ENCODE results near the gene MSL3B.

Gene MSL3B

DNA sequence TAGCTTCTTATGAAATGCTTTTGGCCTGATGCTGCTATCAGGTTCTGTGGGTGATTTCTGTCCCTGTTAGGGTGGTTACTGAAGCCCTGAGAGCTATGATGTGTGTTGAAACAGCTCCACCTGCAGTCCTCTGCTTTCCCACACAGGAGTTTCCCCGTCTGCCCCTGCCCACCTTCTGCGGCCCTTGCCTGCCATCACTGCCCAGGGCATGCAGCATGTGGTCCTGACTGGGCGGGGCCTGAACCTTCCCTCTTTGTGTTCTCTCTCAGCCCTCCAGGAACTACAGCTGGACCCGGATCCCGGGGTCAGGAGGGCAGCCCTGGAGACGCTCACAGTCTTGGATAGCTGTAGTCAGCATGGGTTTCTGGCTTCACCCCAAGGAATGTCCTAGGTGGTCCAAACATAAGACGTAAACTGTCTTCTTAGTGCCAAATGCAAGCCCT, 35.3 kb downstream of the MSL3B start:
- Histone ChIP-seq H3K27me3 (ENCODE audit: control insufficient read depth, insufficient read depth, low read length) (no peaks in the 10 kb centered on the region), H3K4me3 (ENCODE audit: insufficient read depth, low read depth, low read length) (no peak overlapping the region), H3K36me3 (replicated peaks; ENCODE audit: control insufficient read depth, insufficient read depth, low read length) (peaks cover 12% of the 10 kb centered on the region)
- DNase-seq: peak; percentile 92

DNA sequence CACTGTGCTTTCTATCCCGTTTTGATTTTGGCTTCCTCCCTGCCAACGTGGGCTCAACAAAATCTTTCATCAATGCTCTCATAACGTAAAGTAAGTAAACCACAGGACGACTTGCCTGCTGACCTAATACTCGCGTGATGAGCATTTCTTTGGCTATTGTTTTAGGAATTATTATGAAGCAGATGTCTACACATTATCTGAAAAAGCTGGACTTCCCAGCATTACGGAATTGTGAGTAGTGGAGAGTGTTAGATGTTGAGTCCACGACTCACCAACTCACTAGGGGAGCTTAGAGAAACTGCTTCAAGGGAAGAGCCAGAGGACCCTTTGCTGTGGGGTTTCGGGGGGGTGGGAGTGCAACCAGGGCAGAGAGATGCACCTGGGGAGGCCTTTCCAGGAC, 35.8 kb downstream of the MSL3B start:
- no peak for DNase-seq
- no peaks in the 10 kb centered on the region for H3K27me3 ChIP-seq (ENCODE audit: control insufficient read depth, insufficient read depth, low read length)
- H3K36me3 ChIP-seq (replicated peaks; ENCODE audit: control insufficient read depth, insufficient read depth, low read length): peaks cover 11% of the 10 kb centered on the region
- H3K4me3 ChIP-seq (ENCODE audit: insufficient read depth, low read depth, low read length): no peak overlapping the region

DNA sequence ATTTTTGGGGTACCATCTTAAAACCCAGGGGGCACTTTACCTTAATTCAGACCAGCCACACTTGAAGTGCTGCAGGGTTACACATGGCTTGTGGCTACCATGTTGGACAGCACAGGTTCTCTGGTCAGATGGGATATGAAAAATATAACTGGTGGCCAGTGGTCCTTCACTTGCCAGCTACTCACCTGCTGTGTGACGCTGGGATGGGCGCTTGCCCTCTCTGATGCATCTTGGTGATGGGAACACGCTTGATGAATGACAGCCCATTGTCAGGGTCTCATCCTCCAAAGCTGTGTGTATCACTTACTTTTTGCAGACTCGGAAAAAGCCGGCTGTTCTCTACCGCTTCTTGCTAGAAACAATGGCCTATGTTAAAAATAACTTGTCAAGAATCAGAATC, 36.3 kb downstream of the MSL3B start:
- peaks cover 11% of the 10 kb centered on the region for H3K36me3 ChIP-seq (replicated peaks; ENCODE audit: control insufficient read depth, insufficient read depth, low read length)

DNA sequence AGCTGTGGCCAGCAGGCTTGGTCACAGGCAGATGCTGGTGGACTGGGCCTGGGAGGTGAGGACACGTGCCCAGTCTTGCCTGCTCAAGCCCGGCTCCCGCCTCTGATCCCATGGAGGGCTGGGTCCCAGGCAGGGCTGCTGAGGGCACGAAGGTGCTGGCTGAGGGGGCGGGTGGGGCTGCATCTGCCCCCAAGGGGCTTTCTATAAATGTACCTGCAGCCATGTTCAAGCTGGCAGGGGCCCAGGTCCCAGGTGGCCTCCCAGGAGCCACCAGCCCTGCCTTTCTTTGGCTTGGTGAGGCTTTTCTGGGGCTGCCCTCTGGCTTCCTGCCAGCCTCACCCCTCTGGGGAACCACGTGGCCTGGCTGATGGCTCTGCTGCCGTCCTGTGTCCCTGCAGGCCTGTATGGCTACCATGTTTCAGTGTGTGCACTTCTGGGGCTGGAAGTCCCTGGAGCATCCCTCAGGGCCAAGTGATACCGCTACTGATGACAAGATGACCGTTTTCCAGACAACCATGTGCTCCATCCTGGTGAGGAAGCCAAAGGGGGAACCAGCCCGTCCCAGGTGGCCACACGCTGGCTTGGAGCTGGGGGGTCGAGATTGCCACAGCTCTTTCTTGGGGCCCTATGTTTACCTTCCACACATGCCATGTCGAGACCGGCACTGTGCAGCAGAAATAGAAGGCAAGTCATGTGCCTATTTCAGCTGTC, 37.0 kb downstream of the MSL3B start:
- H3K4me3 ChIP-seq (ENCODE audit: insufficient read depth, low read depth, low read length): no peak overlapping the region
- no peaks in the 10 kb centered on the region for H3K27me3 ChIP-seq (ENCODE audit: control insufficient read depth, insufficient read depth, low read length)
- DNase-seq: no peak
- peaks cover 9% of the 10 kb centered on the region for H3K36me3 ChIP-seq (replicated peaks; ENCODE audit: control insufficient read depth, insufficient read depth, low read length)

More for the DNA sequence above, 36.3 kb downstream of the MSL3B start:
- Histone ChIP-seq H3K27me3 (ENCODE audit: control insufficient read depth, insufficient read depth, low read length) (no peaks in the 10 kb centered on the region), H3K4me3 (ENCODE audit: insufficient read depth, low read depth, low read length) (no peak overlapping the region)
- no peak for DNase-seq

DNA sequence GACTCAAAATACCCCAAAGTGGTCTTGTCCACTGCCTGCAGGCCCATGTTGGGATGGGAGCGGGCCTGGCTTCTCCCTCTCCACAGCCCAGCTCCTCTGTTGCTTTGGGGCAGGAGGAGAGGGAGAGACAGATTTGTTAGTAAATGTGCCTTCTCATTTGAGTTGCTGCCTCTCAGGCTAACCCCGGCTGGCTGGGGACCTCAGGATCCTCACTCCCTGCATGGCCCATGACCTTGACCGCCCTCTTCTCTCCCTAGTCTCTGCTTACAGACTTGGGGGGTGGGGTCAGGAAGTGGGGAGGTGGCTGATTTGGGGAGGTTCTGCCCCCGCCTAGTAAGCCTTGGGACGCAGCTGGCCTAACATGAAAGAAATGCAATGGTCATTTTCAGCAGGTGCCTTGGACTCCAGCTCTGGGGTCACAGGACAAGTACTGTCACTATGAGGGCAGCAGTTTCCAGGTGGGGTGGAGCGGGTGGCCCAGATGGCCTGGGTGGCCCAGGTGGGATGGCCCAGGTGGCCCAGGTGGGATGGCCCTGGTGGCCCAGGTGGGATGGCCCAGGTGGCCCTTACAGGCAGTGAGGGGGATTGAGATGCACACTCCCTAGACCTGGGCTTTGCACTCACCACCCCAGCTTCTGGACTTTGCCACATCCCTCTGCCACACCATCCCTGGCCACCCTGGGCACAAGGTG, 37.9 kb downstream of the MSL3B start:
- Histone ChIP-seq H3K27me3 (ENCODE audit: control insufficient read depth, insufficient read depth, low read length) (no peaks in the 10 kb centered on the region), H3K36me3 (replicated peaks; ENCODE audit: control insufficient read depth, insufficient read depth, low read length) (peaks cover 2% of the 10 kb centered on the region), H3K4me3 (ENCODE audit: insufficient read depth, low read depth, low read length) (no peak overlapping the region)
- DNase-seq: no peak

DNA sequence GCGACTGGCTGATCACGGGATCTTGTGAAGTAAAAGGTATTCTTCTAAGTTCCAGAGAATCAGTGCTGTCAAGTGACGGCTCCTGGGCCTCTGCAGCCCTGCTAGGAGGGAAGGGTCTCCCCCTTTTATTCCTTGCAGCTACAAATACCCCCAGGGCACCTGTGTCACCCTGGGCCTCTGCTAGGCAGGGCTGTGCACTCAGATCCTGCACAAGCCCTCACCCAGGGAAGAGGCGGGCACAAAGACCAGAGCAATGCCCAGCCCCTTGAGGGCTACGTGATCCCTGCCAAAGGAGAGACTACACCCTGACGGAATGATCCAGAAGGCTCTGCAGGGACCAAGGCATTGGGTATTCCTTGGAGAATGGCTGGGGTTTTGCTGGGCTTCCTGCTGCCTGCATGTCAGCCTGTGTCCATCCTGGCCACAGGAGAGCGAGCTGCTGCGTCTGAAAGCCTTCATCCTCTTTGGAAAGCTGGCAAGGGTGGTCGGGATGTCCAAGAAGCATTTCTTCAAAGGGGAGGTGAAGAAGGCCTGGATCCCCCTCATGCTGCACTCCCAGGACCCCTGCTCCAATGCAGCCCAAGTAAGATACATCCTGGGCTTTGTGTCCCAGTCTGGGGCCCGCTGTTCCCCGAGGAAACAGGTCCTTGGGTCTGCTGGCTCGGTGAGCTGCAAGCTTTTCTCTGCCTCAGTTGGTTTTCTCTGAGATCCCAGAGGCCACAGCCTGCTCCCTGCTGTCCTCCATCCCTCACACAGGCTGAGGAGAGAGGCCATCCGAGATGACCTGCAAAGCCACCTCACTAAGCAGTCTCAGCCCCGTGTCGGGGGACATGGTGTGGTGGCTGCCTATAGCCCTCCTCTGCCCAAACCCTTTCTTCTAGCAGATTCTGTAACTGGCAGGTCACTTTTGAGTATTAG, 38.7 kb downstream of the MSL3B start:
- Histone ChIP-seq H3K36me3 (replicated peaks; ENCODE audit: control insufficient read depth, insufficient read depth, low read length) (peaks cover 2% of the 10 kb centered on the region), H3K4me3 (ENCODE audit: insufficient read depth, low read depth, low read length) (no peak overlapping the region), H3K27me3 (ENCODE audit: control insufficient read depth, insufficient read depth, low read length) (no peaks in the 10 kb centered on the region)
- DNase-seq: no peak

DNA sequence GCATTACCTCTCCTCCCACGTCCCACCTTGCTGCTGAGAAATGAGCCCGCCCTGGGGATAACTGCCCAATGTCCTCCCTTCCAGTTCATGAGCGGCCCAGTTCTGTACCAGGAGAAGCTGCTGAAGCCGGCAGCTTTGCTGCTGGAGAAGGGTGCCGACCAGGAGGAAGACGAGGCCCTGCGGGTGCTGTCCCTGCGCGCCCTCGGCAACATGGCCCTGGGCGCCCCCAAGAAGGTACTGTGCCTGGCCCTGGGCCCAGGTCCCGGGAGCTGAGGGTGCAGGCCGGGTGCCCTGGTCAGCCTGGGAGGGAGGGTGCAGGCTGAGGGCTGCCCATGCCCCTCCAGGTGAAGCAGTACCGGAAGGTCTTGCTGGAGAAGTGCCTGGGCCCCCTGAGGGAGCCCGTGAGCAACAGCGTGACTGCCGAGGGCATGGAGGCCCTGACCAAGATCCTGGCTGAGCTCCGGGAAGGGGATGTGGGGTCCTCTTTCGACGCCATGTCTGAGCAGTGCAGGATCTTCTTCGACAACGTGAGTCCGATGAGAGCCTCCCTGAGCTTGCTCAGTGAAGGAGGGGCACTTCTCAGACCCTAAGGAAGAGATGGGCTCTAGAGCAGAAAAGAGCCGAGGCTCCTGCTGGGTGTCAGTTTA, 39.5 kb downstream of the MSL3B start:
- Histone ChIP-seq H3K36me3 (replicated peaks; ENCODE audit: control insufficient read depth, insufficient read depth, low read length) (no peaks in the 10 kb centered on the region), H3K4me3 (ENCODE audit: insufficient read depth, low read depth, low read length) (no peak overlapping the region), H3K27me3 (ENCODE audit: control insufficient read depth, insufficient read depth, low read length) (no peaks in the 10 kb centered on the region)
- no peak for DNase-seq

DNA sequence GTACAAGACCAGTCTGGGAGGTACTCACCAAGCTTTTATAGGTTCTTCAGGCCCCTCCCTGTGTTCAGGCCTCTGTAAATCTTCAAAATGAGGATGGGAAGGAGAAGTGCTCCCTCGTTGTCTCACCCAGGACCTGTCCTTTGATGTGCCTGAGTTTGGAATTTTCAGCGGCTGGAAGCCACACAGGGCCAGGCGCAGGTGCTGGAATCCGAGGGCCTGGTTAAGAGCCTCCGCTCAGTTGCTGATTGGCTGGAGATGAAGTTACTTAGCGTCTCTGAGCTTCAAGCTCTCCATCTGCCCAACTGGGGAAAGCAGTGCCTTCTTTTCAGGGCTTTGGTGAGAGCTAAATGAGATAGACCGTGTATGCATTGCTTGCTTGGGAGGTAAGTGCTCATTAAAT, 43.8 kb downstream of the MSL3B start:
- peak; percentile 66 for DNase-seq
- Histone ChIP-seq H3K4me3 (ENCODE audit: insufficient read depth, low read depth, low read length) (no peak overlapping the region), H3K27me3 (ENCODE audit: control insufficient read depth, insufficient read depth, low read length) (no peaks in the 10 kb centered on the region), H3K36me3 (replicated peaks; ENCODE audit: control insufficient read depth, insufficient read depth, low read length) (no peaks in the 10 kb centered on the region)

DNA sequence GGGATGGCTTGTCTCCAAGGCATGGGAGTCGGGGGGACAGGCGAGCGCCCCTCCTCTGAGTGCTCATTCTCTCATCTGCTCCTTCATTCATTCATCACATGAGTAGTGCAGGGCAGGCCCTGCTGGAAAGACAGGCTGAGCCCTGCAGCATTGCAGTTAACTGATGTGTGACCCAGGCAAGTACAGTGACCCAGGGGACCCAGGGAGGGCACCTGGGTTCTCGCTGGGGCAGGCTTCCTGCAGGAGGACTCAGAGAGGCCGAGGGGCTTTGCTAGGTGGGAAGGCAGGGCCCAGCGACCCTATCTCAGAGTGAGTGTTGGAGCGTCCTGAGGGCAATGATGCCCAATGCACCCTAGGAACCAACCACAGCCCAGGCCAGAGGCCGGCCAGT, 44.5 kb downstream of the MSL3B start:
- no peak overlapping the region for H3K4me3 ChIP-seq (ENCODE audit: insufficient read depth, low read depth, low read length)
- DNase-seq: no peak

DNA sequence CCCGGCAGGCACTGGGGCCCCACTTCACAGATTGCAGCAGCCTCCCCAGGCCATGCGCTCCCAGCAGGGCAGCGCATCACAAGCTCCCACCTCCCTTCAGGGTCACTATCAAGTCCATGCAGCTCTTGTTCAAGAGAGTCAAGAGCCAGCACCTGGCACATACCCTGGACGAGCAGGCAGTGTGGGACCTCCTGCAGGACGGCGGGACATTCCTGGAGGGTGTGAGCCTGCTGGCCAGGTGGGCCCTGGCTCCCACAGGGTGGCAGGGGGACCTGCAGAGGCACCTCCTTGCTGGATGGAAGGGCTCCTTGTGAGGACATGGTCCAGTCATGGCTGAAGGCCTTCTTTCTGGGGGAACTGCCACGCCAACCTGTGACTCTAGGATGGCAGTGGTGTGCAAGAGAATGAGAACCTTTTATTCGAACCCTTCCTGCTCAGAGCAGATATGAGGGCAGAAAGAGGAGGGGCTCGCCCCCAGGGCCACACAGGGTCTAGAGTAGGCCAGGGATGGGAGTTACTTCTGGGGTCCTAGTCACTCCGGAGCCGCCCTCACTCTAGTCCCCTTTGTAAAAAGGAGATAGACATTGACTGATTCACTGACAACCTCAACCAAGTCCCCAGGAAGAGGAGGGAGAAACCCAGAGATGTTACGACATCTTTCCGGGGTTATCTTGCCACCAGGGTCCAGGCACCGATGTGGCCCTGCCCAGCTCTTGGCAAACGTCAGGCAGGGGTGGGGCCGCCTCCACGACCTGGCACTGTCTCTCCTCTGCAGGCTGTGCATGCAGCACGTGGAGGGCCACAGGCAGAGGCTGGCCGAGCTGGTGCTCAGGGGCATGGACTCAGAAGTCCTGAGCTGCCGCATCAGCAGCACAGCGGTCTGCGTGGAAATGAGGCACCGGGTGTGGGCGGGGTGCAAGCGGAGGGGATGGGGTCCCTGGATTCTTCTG, 45.1 kb downstream of the MSL3B start:
- Histone ChIP-seq H3K36me3 (replicated peaks; ENCODE audit: control insufficient read depth, insufficient read depth, low read length) (no peaks in the 10 kb centered on the region), H3K4me3 (ENCODE audit: insufficient read depth, low read depth, low read length) (no peak overlapping the region), H3K27me3 (ENCODE audit: control insufficient read depth, insufficient read depth, low read length) (no peaks in the 10 kb centered on the region)
- no peak for DNase-seq

More for the DNA sequence above, 44.5 kb downstream of the MSL3B start:
- no peaks in the 10 kb centered on the region for H3K36me3 ChIP-seq (replicated peaks; ENCODE audit: control insufficient read depth, insufficient read depth, low read length)
- no peaks in the 10 kb centered on the region for H3K27me3 ChIP-seq (ENCODE audit: control insufficient read depth, insufficient read depth, low read length)

DNA sequence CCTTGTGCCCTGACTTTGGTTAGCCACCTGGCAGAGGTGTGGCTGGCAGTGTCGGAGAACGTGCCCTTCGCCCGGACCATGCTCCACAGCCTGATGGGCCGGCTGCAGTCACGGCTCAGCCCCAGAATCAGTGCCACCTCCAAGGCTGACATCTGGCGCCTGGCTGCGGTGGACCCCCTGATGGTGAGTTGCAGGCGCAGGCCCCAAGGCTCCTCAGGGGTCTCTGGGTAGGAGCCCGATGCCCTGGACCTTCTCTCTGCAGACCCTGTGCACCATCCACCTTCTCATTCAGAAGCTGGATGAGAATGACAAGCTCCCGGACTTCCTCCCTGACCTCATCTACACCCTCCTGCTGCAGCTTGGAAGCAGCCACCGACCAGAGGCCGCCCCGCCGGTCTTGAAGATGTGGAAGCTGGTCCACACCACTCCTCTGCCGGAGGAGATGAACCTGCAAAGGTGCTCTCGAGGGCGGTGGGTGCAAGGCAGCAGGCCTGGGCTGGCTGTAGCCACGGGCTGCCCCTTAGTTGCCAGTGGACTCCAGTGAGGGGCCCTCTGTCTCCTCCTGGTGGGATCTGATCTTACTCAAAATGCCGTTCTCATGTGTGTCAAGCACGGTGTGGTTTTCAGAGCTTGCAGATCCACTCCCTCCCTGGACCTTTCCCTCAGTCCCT, 46.0 kb downstream of the MSL3B start:
- H3K4me3 ChIP-seq (ENCODE audit: insufficient read depth, low read depth, low read length): no peak overlapping the region
- H3K27me3 ChIP-seq (ENCODE audit: control insufficient read depth, insufficient read depth, low read length): no peaks in the 10 kb centered on the region
- no peaks in the 10 kb centered on the region for H3K36me3 ChIP-seq (replicated peaks; ENCODE audit: control insufficient read depth, insufficient read depth, low read length)
- peak; percentile 56 for DNase-seq

DNA sequence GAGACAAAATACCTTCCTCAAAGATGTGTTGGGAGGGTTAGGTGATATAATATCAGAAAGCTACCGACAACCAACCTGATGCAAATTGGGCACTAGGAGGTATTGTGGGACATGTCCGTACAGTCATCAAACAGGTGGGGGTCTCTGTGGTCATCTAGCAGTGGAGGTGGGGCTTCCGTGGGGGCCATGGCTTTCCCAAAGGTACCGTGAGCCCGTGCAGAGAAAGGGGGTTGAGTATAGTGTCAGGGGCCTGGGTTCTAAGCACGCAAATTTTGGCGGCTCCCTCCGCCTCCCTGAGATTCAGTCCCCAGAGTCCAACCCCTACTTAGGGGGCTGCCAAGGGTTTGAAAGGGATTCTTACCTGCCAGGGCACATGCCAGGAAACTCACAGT, 46.5 kb downstream of the MSL3B start:
- H3K4me3 ChIP-seq (ENCODE audit: insufficient read depth, low read depth, low read length): no peak overlapping the region
- no peaks in the 10 kb centered on the region for H3K36me3 ChIP-seq (replicated peaks; ENCODE audit: control insufficient read depth, insufficient read depth, low read length)
- no peaks in the 10 kb centered on the region for H3K27me3 ChIP-seq (ENCODE audit: control insufficient read depth, insufficient read depth, low read length)
- DNase-seq: no peak

DNA sequence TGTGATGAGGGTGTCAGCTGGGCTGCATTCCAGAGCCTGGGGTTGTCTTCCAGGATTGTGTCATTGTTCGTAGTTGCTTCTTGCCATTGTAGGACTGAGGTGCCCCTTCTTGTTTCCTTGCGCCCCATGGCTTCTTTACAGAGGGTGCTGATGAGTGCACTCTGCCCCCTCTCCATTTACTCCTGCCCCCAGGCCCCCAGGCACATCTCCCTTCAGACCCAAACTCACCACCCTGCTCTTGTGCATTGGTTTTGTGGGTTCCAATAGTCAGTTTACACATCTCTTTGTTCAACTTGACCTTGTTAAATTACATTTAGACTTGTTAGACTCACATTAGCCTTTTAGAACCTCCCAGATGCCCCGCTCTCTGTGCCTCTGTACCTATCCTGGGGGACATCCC, 47.0 kb downstream of the MSL3B start:
- DNase-seq: peak; percentile 38
- Histone ChIP-seq H3K27me3 (ENCODE audit: control insufficient read depth, insufficient read depth, low read length) (no peaks in the 10 kb centered on the region), H3K4me3 (ENCODE audit: insufficient read depth, low read depth, low read length) (no peak overlapping the region), H3K36me3 (replicated peaks; ENCODE audit: control insufficient read depth, insufficient read depth, low read length) (no peaks in the 10 kb centered on the region)

Measured in H7 (cell line).